Adipose tissue (tissue), 3 donors: ENCODE results near the gene DDX4. TPM values are rescaled to one million over a fixed set of nuclear protein-coding genes. Genes with fewer than 3 reads are reported as not detected.
"Not testable (repeated sequence)": the region's sequence is repeated elsewhere in the genome, so short reads cannot be mapped to it uniquely, and the experiment has no call there.

Source experiments
- H3K27ac ChIP-seq: one replicate; pipeline ENCODE4 v1.5.1; 2013; ENCODE audit warnings: low read depth, low read length
- WGBS, 3 donors: extraction: QIAGEN DNeasy Blood & Tissue Kit; methylation state at CpG; one replicate each; pipeline ENCODE4 v1.1.7; 2013; 5-methylcytosine and 5-hydroxymethylcytosine counted together
- polyA plus RNA-seq, 3 donors: library from polyadenylated mRNA; stranded (reverse); fragments of 200-250 nt; gene quantifications; one replicate each; pipeline ENCODE4 v1.2.3, GENCODE V29; 2013
- donor health status: healthy with polysubstance abuse.
- donor health status: Bipolar disorder and iron deficiency.
- donor health status: healthy.

Gene DDX4
- polyA plus RNA-seq, 3 donors: 0.02 TPM; not detected in 2

- WGBS, 3 donors: 92 to 94% (median 94%) methylated on average over 6 of the region's 6 CpGs
- H3K27ac ChIP-seq: no peak overlapping the region
These were observed 22.3 kb upstream of the DDX4 start for GRCh38 chr5:55715519-55716078.

- not testable (repeated sequence) for H3K27ac ChIP-seq
- 95 to 96% (median 96%) methylated on average over 2 of the region's 2 CpGs for WGBS, 3 donors
These were observed 18.8 kb upstream of the DDX4 start for GRCh38 chr5:55719026-55719425.

DNA sequence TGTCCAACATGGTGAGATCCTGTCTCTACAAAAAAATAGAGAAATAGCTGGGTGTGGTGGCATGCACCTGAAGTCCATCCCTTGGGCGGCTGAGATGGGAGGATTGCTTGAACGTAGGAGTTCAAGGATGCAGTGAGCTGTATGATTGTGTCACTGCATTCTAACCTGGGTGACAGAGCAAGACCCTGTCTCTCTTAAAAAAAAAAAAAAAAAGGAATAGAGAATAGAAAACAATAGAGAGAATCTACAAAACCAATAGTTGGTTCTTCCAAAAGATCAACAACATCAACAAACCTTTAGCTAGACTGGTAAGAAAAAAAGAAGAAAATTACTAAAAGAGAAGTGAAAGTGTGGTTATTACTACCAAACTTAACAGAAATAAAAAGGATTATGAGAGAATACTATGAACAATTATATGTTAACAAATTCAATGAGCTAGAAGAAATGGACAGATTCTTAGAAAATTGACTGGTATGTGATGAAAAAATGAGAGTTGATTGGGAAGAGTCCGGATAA lies 17.6 kb upstream of the DDX4 start:
- 76 to 94% (median 91%) methylated on average over 3 of the region's 3 CpGs for WGBS, 3 donors
- H3K27ac ChIP-seq: no peak overlapping the region

DNA sequence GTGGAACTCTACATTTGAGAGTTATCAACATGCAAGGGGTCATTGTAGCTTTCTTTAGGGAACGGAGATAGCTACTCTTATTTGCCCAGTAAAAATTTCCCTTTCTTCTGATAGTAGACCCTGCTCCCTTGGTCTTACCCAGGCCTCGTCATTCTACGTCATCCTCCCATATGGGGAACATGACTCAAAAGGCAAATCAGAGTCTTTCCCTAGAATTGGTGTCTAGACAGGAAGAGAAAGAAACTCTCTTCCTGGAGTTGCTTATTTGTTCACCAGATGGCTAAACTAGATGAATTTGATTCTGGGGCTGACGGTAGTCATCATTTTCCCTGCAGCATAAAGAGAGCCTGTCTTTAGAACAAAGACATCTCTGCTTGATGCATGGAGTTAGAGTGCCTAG lies 13.6 kb upstream of the DDX4 start:
- WGBS, 3 donors: 73 to 83% (median 77%) methylated on average over 4 of the region's 4 CpGs

GRCh38 chr5:55731848-55732247 lies 6.0 kb upstream of the DDX4 start:
- H3K27ac ChIP-seq: no peak overlapping the region
- 42 to 87% (median 75%) methylated on average over 3 of the region's 3 CpGs for WGBS, 3 donors

More for the DNA sequence above, 13.6 kb upstream of the DDX4 start:
- no peak overlapping the region for H3K27ac ChIP-seq

DNA sequence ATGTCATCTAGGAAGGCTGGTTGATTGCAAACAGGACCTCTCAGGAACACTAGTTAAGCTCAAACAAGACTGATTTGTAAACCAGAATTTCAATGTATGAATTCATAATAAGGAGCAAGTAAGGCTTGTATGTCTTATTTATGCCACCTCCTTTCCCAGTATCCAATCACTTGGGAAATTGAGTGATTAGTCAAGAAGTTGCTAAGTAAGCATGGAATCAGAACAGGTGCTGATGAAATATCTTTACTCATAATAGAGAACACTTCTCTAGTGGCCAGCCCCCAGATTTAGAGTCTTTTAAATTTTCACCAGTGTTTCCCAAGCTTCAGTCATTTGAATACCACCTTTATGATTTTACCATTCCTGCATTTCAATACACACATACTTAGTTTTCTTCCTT lies 5.3 kb upstream of the DDX4 start:
- H3K27ac ChIP-seq: no peak overlapping the region

- 35 to 96% (median 41%) methylated on average over 1 of the region's 1 CpG for WGBS, 3 donors
- H3K27ac ChIP-seq: no peak overlapping the region
These were observed 3.2 kb upstream of the DDX4 start for GRCh38 chr5:55734658-55735057.

DNA sequence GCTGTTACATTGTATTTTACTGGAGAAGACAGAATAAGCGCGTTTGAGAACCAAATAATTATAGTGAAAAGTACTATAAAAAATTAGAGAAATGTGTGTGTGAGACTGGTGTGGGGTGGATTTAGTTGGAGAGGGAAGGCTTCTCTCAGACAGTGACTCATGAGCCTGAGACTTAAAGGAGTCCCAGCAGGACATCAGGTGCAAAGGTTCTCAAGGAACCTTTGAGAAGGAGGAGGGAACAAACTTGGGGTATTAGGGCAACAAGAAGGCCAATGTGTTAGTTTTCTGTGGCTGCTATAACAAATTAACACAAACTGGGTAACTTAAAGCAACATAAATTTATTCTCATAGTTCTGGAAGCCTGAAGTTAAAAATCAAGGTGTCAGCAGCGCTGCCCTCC lies 4.9 kb downstream of the DDX4 start:
- WGBS, 3 donors: 96 to 98% (median 98%) methylated on average over 3 of the region's 3 CpGs
- no peak overlapping the region for H3K27ac ChIP-seq

DNA sequence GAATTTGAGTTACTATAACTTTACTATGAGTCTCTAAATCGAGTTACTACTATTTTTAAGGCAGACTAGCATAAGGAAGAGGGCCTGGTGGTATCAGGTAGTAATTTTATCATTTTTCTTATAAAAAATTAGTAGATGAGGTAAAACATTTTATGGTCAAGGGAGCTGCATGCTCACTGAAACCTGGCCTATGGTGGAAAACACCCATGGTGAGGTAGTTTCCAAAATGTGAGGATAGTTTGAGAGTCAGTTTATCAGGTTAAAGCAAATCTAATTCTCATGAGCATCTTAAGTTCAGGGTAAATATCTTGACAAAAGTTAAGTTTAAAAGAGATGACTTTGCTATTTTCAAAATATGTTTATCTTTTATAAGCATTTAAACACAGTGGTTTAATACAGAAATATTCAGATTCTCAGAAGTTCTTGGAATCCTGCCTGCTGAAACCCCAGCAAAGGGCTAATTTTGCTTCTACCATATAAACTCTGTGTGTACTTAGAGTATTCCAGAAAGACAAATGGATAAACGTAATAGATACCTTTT lies 10.0 kb downstream of the DDX4 start:
- 68 to 78% (median 71%) methylated on average over 2 of the region's 2 CpGs for WGBS, 3 donors

DNA sequence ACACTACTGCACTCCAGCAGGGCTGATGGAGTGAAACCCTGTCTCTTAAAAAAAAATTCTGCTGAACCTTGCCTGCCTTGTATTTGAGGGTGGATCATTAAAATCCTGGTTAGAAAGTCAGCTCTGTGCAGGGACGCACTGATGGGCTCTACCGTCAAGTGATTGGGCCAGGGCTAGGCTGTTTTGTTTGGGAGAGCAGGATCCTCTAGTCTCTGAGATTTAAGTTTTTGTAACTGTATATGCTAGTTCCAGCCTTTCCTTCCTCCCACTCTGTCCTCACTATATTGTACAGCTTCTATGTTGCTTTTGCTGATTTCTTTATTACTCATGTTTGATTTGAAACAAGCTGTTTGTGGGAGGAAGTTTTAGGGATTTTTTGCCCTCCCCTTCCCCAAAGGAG lies 11.5 kb downstream of the DDX4 start:
- WGBS, 3 donors: 56 to 78% (median 78%) methylated on average over 2 of the region's 2 CpGs
- H3K27ac ChIP-seq: no peak overlapping the region

More for the DNA sequence above, 10.0 kb downstream of the DDX4 start:
- no peak overlapping the region for H3K27ac ChIP-seq

- WGBS, 3 donors: 25 to 56% (median 55%) methylated on average over 3 of the region's 3 CpGs
- no peak overlapping the region for H3K27ac ChIP-seq
These were observed 12.2 kb downstream of the DDX4 start for GRCh38 chr5:55750063-55750462.

GRCh38 chr5:55750499-55750898 lies 12.6 kb downstream of the DDX4 start:
- no peak overlapping the region for H3K27ac ChIP-seq
- 27 to 76% (median 71%) methylated on average over 3 of the region's 3 CpGs for WGBS, 3 donors

GRCh38 chr5:55758231-55758630 lies 20.4 kb downstream of the DDX4 start:
- no peak overlapping the region for H3K27ac ChIP-seq
- 50 to 92% (median 70%) methylated on average over 1 of the region's 1 CpG for WGBS, 3 donors

DNA sequence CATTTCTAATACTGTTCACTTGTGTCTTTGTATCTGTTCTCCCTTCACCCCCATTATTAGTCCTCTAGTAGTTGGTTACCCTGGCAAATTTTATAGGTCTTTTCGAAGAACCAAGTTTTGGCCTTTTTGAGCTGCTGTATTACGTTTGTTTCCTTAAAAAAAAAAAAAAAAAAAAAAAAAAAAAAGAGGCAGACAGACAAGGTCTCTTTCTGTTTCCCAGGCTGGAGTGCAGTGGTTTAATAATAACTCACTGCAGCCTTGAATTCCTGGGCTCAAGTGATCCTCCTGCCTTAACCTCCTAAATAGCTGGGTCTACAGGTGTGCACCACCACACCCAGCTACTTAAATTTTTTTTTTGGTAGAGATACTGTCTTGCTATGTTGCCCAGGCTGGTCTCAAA lies 20.9 kb downstream of the DDX4 start:
- 68 to 81% (median 78%) methylated on average over 2 of the region's 2 CpGs for WGBS, 3 donors

GRCh38 chr5:55761721-55762120 lies 23.9 kb downstream of the DDX4 start:
- WGBS, 3 donors: 91 to 97% (median 93%) methylated on average over 7 of the region's 7 CpGs
- H3K27ac ChIP-seq: not testable (repeated sequence)

More for the DNA sequence above, 20.9 kb downstream of the DDX4 start:
- H3K27ac ChIP-seq: no peak overlapping the region

GRCh38 chr5:55763746-55764420 lies 26.0 kb downstream of the DDX4 start:
- H3K27ac ChIP-seq: no peak overlapping the region
- WGBS, 3 donors: 71 to 89% (median 71%) methylated on average over 2 of the region's 2 CpGs

DNA sequence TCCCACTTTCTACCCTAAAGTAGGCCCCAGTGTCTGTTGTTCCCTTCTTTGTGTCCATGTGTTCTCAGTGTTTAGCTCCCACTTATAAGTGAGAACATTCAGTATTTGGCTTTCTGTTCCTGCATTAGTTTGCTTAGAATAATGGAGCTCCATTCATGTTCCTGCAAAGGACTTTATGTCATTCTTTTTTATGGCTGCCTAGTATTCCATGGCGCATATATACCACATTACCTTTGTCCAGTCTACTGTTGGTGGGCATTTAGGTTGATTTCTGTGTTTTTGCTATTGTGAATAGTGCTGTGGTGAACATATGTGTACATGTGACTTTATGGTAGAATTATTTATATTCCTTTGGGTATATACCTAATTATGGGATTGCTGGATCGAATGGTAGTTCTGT lies 30.4 kb downstream of the DDX4 start:
- no peak overlapping the region for H3K27ac ChIP-seq
- 97 to 99% (median 98%) methylated on average over 2 of the region's 2 CpGs for WGBS, 3 donors

- 87 to 91% (median 89%) methylated on average over 2 of the region's 2 CpGs for WGBS, 3 donors
- H3K27ac ChIP-seq: no peak overlapping the region
These were observed 33.4 kb downstream of the DDX4 start for GRCh38 chr5:55771175-55771655.

DNA sequence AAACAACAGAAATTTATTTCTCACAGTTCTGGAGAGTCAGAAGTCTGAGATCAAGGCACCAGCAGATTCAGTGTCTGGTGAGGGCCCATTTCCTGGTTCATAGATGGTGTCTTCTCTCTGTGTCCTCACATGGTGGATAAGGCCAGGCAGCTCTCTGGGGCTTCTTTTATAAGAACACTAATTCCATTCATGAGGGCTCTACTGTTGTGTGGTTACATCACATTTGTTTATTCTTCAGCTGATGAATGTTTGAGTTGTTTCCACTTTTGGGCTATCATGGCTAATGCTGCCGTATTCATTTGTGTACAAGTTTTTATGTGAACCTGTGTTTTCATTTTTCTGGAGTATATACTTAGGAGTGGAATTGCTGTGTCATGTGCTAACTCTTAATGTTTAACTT lies 35.2 kb downstream of the DDX4 start:
- 73 to 96% (median 95%) methylated on average over 1 of the region's 1 CpG for WGBS, 3 donors
- no peak overlapping the region for H3K27ac ChIP-seq

DNA sequence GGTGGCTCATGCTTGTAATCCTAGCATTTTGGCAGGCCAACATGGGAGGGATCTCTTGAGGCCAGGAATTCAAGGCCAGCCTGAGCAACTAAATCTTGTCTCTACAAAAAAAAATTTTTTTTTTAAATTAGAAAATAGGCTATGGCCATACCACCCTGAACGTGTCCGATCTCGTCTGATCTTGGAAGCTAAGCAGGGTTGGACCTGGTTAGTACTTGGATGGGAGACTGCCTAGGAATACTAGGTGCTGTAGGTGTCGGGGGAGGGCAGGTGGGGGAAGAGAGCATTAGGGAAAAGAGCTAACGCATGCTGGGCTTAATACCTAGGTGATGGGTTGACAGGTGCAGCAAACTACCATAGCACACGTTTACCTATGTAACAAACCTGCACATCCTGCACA lies 39.5 kb downstream of the DDX4 start:
- H3K27ac ChIP-seq: no peak overlapping the region
- WGBS, 3 donors: 88 to 91% (median 91%) methylated on average over 6 of the region's 6 CpGs
